ENCODE results near the gene UGT1A5. TPM values are rescaled to one million over a fixed set of nuclear protein-coding genes. Genes with fewer than 3 reads are reported as not detected.

The UGT1A5 gene
- total and polyA plus RNA-seq, 10 of the 15 experiments (the other 5 are each of a cell fraction or from before 2014, with no cell fraction given) = not detected

- TF ChIP-seq CBFB (IDR thresholded peaks at IDR 0.05; ENCODE audit: low read depth) (no peak), SREBF1 (IDR thresholded peaks at IDR 0.05; ENCODE audit: low read length) (no peak), SIX5 (IDR thresholded peaks at IDR 0.05; ENCODE audit: low read depth, low read length, severe bottlenecking) (no peak), HCFC1 (IDR thresholded peaks at IDR 0.05; ENCODE audit: low read length) (no peak), NFYB (IDR thresholded peaks at IDR 0.05; ENCODE audit: insufficient read depth, low read depth, low read length) (no peak), ATF3 (IDR thresholded peaks at IDR 0.05; ENCODE audit: borderline replicate concordance, extremely low read depth, low read depth, low read length) (no peak), SIN3A (IDR thresholded peaks at IDR 0.05; ENCODE audit: low read depth, low read length) (no peak), ATF7 (IDR thresholded peaks at IDR 0.05; ENCODE audit: low read depth) (no peak), IRF5 (IDR thresholded peaks at IDR 0.05; ENCODE audit: borderline replicate concordance) (no peak), KLF5 (IDR thresholded peaks at IDR 0.05; ENCODE audit: partially characterized antibody) (no peak)
- TF ChIP-seq, protein P1, sequence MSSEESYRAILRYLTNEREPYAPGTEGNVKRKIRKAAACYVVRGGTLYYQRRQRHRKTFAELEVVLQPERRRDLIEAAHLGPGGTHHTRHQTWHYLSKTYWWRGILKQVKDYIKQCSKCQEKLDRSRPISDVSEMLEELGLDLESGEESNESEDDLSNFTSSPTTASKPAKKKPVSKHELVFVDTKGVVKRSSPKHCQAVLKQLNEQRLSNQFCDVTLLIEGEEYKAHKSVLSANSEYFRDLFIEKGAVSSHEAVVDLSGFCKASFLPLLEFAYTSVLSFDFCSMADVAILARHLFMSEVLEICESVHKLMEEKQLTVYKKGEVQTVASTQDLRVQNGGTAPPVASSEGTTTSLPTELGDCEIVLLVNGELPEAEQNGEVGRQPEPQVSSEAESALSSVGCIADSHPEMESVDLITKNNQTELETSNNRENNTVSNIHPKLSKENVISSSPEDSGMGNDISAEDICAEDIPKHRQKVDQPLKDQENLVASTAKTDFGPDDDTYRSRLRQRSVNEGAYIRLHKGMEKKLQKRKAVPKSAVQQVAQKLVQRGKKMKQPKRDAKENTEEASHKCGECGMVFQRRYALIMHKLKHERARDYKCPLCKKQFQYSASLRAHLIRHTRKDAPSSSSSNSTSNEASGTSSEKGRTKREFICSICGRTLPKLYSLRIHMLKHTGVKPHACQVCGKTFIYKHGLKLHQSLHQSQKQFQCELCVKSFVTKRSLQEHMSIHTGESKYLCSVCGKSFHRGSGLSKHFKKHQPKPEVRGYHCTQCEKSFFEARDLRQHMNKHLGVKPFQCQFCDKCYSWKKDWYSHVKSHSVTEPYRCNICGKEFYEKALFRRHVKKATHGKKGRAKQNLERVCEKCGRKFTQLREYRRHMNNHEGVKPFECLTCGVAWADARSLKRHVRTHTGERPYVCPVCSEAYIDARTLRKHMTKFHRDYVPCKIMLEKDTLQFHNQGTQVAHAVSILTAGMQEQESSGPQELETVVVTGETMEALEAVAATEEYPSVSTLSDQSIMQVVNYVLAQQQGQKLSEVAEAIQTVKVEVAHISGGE (CRISPR knock-in tag; IDR thresholded peaks at IDR 0.05) = no peak
- TF ChIP-seq, protein P2, sequence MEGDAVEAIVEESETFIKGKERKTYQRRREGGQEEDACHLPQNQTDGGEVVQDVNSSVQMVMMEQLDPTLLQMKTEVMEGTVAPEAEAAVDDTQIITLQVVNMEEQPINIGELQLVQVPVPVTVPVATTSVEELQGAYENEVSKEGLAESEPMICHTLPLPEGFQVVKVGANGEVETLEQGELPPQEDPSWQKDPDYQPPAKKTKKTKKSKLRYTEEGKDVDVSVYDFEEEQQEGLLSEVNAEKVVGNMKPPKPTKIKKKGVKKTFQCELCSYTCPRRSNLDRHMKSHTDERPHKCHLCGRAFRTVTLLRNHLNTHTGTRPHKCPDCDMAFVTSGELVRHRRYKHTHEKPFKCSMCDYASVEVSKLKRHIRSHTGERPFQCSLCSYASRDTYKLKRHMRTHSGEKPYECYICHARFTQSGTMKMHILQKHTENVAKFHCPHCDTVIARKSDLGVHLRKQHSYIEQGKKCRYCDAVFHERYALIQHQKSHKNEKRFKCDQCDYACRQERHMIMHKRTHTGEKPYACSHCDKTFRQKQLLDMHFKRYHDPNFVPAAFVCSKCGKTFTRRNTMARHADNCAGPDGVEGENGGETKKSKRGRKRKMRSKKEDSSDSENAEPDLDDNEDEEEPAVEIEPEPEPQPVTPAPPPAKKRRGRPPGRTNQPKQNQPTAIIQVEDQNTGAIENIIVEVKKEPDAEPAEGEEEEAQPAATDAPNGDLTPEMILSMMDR (IDR thresholded peaks at IDR 0.05 in 2 of 3, conservative IDR thresholded peaks at IDR 0.05 in 1 of 3; ENCODE audit: control insufficient read depth in 2 of 3, extremely low read depth in 1 of 3, insufficient read depth in 1 of 3, low read depth in 3 of 3, low read length in 3 of 3) = no peak
- no peaks in the 10 kb centered on the region for H3K9me3 ChIP-seq (replicated peaks; ENCODE audit: control insufficient read depth, insufficient read depth, low read length)
- no peak overlapping the region for H2AFZ ChIP-seq (ENCODE audit: control insufficient read depth, low read depth, low read length)
- H3K4me2 ChIP-seq (ENCODE audit: control insufficient read depth, insufficient read depth) = no peak overlapping the region
- in situ Hi-C loops (cut with MboI) (no loop called here), intact Hi-C loops (cut with micrococcal nuclease; ENCODE audit: unreplicated experiment) (no loop called here)
- H3K79me2 ChIP-seq (ENCODE audit: control insufficient read depth, insufficient read depth, low read length) = no peaks in the 10 kb centered on the region
- no peaks in the 10 kb centered on the region; a peak in 1 of 4 replicates for H3K27me3 ChIP-seq (replicated peaks in 1 of 2; ENCODE audit: control insufficient read depth in 2 of 2, insufficient read depth in 2 of 2, low read length in 1 of 2)
- no peaks in the 10 kb centered on the region for H3K4me1 ChIP-seq (ENCODE audit: control insufficient read depth, insufficient read depth, low read length)
- no peak overlapping the region for H3K27ac ChIP-seq (ENCODE audit: control insufficient read depth, insufficient read depth)
- ChIA-PET RAD21 (ENCODE audit: unreplicated experiment) (no interaction called here), CTCF (no interaction called here), POLR2A (no interaction called here), SMC1A (ENCODE audit: uncharacterized antibody, unreplicated experiment) (no interaction called here)
- H4K20me1 ChIP-seq (ENCODE audit: control insufficient read depth, insufficient read depth) = no peaks in the 10 kb centered on the region
- no peak for FAIRE-seq
- no TSS peak for BruUV-seq (replicated peaks)
- WGBS (ENCODE audit: insufficient coverage, insufficient replicate concordance, low lambda C conversion rate, missing lambda C conversion rate) = 25% methylated on average over 7 of the region's 7 CpGs
- H3K36me3 ChIP-seq (ENCODE audit: control insufficient read depth in 2 of 2, insufficient read depth in 2 of 2, low read length in 1 of 2) = no peaks in the 10 kb centered on the region
- no peak for DNase-seq (ENCODE audit: low read depth, low spot score)
- no peak overlapping the region for H3K9ac ChIP-seq (ENCODE audit: control insufficient read depth, insufficient read depth, low read length)
- no peak overlapping the region for H3K4me3 ChIP-seq
- no peak for ATAC-seq
Observed at GRCh38 chr2:233799087-233799665, 86.5 kb downstream of the UGT1A5 start.

All from GM12878 (cell line).